ENCODE measurements around the gene MDFIC2. TPM values are rescaled to one million over a fixed set of nuclear protein-coding genes. Genes with fewer than 3 reads are reported as not detected.

Gene MDFIC2
- polyA plus RNA-seq (2011; rRNA removed), result not detected in 2 replicates
- not detected in 2 replicates for polyA plus RNA-seq (2012; cell fraction: cytosol; rRNA removed)
- polyA plus RNA-seq (2012; cell fraction: nucleus; rRNA removed), result not detected in 2 replicates
- polyA plus RNA-seq (2017; fragmentation: RNase III; extraction: RNeasy Plus Mini Kit Qiagen cat#74134 plus additional on column Dnase treatment), result not detected in 3 replicates
- not detected in 2 replicates for polyA minus RNA-seq (2011; rRNA and poly(A)+ RNA removed)

GRCh38 chr3:70312336-70312735, at the start of gene MDFIC2:
Gene MDFIC2 (minus strand): TSS chr3:70312638. CDS start chr3:70311973, 665 bp downstream.
- H3K4me3 ChIP-seq, result no peak within 1 kb of the TSS
- 73% methylated on average over 7 of the region's 7 CpGs for WGBS (ENCODE audit: missing lambda C conversion rate)
- CTCF ChIA-PET, result interaction anchor here (1.0 kb wide), 1 partner anchor 79 kb away, joined by 3 read pairs; no protein-coding TSS in a partner anchor
- H3K4me2 ChIP-seq, result no peak within 1 kb of the TSS
- no peak for ATAC-seq
- no peaks in the 10 kb centered on the region for H3K4me1 ChIP-seq
- no peak for FAIRE-seq
- DNase-seq (ENCODE audit: low read depth in 1 of 2, low spot score in 1 of 2), result no peak
- TF ChIP-seq BCL3 (IDR thresholded peaks at IDR 0.05), result no peak
- TF ChIP-seq NR3C1 (IDR thresholded peaks at IDR 0.05), result no peak
- TF ChIP-seq EHF (CRISPR knock-in tag; IDR thresholded peaks at IDR 0.05), result no peak
- no peak for TF ChIP-seq EHMT2 (IDR thresholded peaks at IDR 0.05; ENCODE audit: low read depth)
- TF ChIP-seq NPAS2 (CRISPR knock-in tag; IDR thresholded peaks at IDR 0.05; ENCODE audit: borderline replicate concordance), result no peak
- no peak for TF ChIP-seq SREBF2 (IDR thresholded peaks at IDR 0.05)
- TF ChIP-seq MAZ (IDR thresholded peaks at IDR 0.05; ENCODE audit: borderline replicate concordance, low read depth, low read length), result no peak
- H3K27ac ChIP-seq, result no peak within 1 kb of the TSS
- POLR2A ChIA-PET, result no interaction called here
- no peaks in the 10 kb centered on the region for H3K9me3 ChIP-seq

- CTCF ChIA-PET, result interaction anchor here (1.0 to 5.4 kb wide), 4 partner anchors 10 to 240 kb away, joined by 3 to 36 read pairs (median 4); no protein-coding TSS in a partner anchor
Observed at GRCh38 chr3:70360979-70361760, 48.7 kb upstream of the MDFIC2 start.

GRCh38 chr3:70359711-70360110, 47.3 kb upstream of the MDFIC2 start:
- H3K9me3 ChIP-seq, result peaks cover 14% of the 10 kb centered on the region
- H3K4me2 ChIP-seq, result no peak overlapping the region
- no peak for ATAC-seq
- ChIA-PET POLR2A (no interaction called here), CTCF (interaction anchor here (0.7 to 5.4 kb wide), 23 partner anchors 11 to 298 kb away, joined by 3 to 36 read pairs (median 3); no protein-coding TSS in a partner anchor)
- TF ChIP-seq ZNF302 (CRISPR knock-in tag; IDR thresholded peaks at IDR 0.05) (no peak), KDM1A (IDR thresholded peaks at IDR 0.05; ENCODE audit: low read depth) (no peak), MYC (IDR thresholded peaks at IDR 0.05; ENCODE audit: borderline replicate concordance, low read length) (no peak), ZFP36 (IDR thresholded peaks at IDR 0.05; ENCODE audit: borderline replicate concordance, partially characterized antibody) (no peak), PBX3 (IDR thresholded peaks at IDR 0.05) (no peak), USF2 (IDR thresholded peaks at IDR 0.05) (no peak), E2F6 (IDR thresholded peaks at IDR 0.05; ENCODE audit: borderline replicate concordance, low read depth) (no peak), HEYL (CRISPR knock-in tag; IDR thresholded peaks at IDR 0.05) (no peak), CEBPB (IDR thresholded peaks at IDR 0.05) (no peak), FOSB (CRISPR knock-in tag; IDR thresholded peaks at IDR 0.05) (no peak), NR3C1 (IDR thresholded peaks at IDR 0.05) (no peak)
- DNase-seq (ENCODE audit: low read depth in 1 of 2, low spot score in 1 of 2), result no peak
- peaks cover 5% of the 10 kb centered on the region; the same call in 2 of the 3 replicates for H3K4me1 ChIP-seq
- H3K4me3 ChIP-seq, result no peak overlapping the region
- H3K27ac ChIP-seq, result no peak overlapping the region
- 93% methylated on average over 5 of the region's 5 CpGs for WGBS (ENCODE audit: missing lambda C conversion rate)
- no peak for FAIRE-seq

More at GRCh38 chr3:70360979-70361760, 48.7 kb upstream of the MDFIC2 start:
- H3K9me3 ChIP-seq, result peaks cover 21% of the 10 kb centered on the region
- 66% methylated on average over 9 of the region's 9 CpGs for WGBS (ENCODE audit: missing lambda C conversion rate)
- H3K4me2 ChIP-seq, result no peak overlapping the region
- no peak overlapping the region for H3K4me3 ChIP-seq
- H3K27ac ChIP-seq, result no peak overlapping the region
- FAIRE-seq, result no peak
- peaks cover 5% of the 10 kb centered on the region; the same call in 2 of the 3 replicates for H3K4me1 ChIP-seq
- POLR2A ChIA-PET, result no interaction called here
- peak in 1 of 2 experiments; percentile 54 for DNase-seq (ENCODE audit: low read depth in 1 of 2, low spot score in 1 of 2)
- TF ChIP-seq FOSB (CRISPR knock-in tag; IDR thresholded peaks at IDR 0.05) (no peak), RAD21 (conservative IDR thresholded peaks at IDR 0.05 in 1 of 2, IDR thresholded peaks at IDR 0.05 in 1 of 2) (no peak), HOXA7 (CRISPR knock-in tag; IDR thresholded peaks at IDR 0.05) (no peak), FOSL2 (IDR thresholded peaks at IDR 0.05) (no peak), FOSL2 (CRISPR knock-in tag; IDR thresholded peaks at IDR 0.05) (peak; percentile 67), CHD4 (IDR thresholded peaks at IDR 0.05; ENCODE audit: borderline replicate concordance) (no peak), ZSCAN20 (CRISPR knock-in tag; IDR thresholded peaks at IDR 0.05) (no peak), JUNB (IDR thresholded peaks at IDR 0.05) (no peak), MAX (IDR thresholded peaks at IDR 0.05) (no peak)
- ATAC-seq, result no peak; a peak in 1 of 6 replicates
